Stimulated activated CD8-positive, alpha-beta memory T cell treated with anti-CD3 and anti-CD28 coated beads, Interleukin-2, amount 100 ng/mL, for 1 hour (primary cell): ENCODE measurements around the gene IER2.
A peak's percentile ranks its signal among the peaks of the same experiment; 100 is the strongest.
"Not testable (repeated sequence)": the region's sequence is repeated elsewhere in the genome, so short reads cannot be mapped to it uniquely, and the experiment has no call there.

ENCODE experiments used
- DNase-seq, 2 donors: peaks; one replicate each; pipeline ENCODE4 v3.0.0-alpha.2; 2020; ENCODE audit warnings: low read depth in 2 of 2

The IER2 gene

GRCh38 chr19:13138171-13138915, 11.9 kb upstream of the IER2 start:
- no peak for DNase-seq

- DNase-seq = no peak
Measured at GRCh38 chr19:13138916-13139198, 11.4 kb upstream of the IER2 start.

GRCh38 chr19:13139633-13140311, 10.4 kb upstream of the IER2 start:
- no peak for DNase-seq

GRCh38 chr19:13146763-13147563, 3.2 kb upstream of the IER2 start:
- DNase-seq = no peak

GRCh38 chr19:13149173-13149627, 1.0 kb upstream of the IER2 start:
- DNase-seq = not testable (repeated sequence)

- no peak for DNase-seq
Measured at GRCh38 chr19:13149628-13150186, 504 bp upstream of the IER2 start.

- no peak for DNase-seq
Measured at GRCh38 chr19:13150931-13151604, 857 bp downstream of the IER2 start.

- peak; percentile 90 to 93 for DNase-seq
Measured at GRCh38 chr19:13151605-13152355, 1.6 kb downstream of the IER2 start.

GRCh38 chr19:13152356-13152973, 2.3 kb downstream of the IER2 start:
- no peak for DNase-seq

GRCh38 chr19:13152974-13153568, 2.9 kb downstream of the IER2 start:
- peak; percentile 97 for DNase-seq

- no peak for DNase-seq
Measured at GRCh38 chr19:13153569-13154240, 3.5 kb downstream of the IER2 start.

GRCh38 chr19:13154241-13154778, 4.1 kb downstream of the IER2 start:
- no peak for DNase-seq

- DNase-seq = peak in 1 of 2 donors; percentile 65
Measured at GRCh38 chr19:13154911-13155471, 4.8 kb downstream of the IER2 start.

GRCh38 chr19:13155472-13156359, 5.5 kb downstream of the IER2 start:
- peak in 1 of 2 donors; percentile 59 for DNase-seq

- no peak for DNase-seq
Measured at GRCh38 chr19:13159713-13160112, 9.5 kb downstream of the IER2 start.

- DNase-seq = no peak
Measured at GRCh38 chr19:13160557-13160956, 10.3 kb downstream of the IER2 start.

- peak; percentile 70 to 79 for DNase-seq
Measured at GRCh38 chr19:13162724-13163608, 12.8 kb downstream of the IER2 start.
